GM12874 (cell line): ENCODE data around the gene S100A14.
A peak's percentile ranks its signal among the peaks of the same experiment; 100 is the strongest.

Source experiments
- TF ChIP-seq, protein P1 (sequence below): IDR thresholded peaks from 2 replicates; pipeline ENCODE4 v1.5.1; 2011; ENCODE audit warnings: low read depth, mild to moderate bottlenecking, control low read depth, low read length, moderate library complexity; ENCODE audit not compliant: insufficient read depth

S100A14 gene

GRCh38 chr1:153583976-153584375, 32.1 kb downstream of the S100A14 start:
- TF ChIP-seq, protein P1, sequence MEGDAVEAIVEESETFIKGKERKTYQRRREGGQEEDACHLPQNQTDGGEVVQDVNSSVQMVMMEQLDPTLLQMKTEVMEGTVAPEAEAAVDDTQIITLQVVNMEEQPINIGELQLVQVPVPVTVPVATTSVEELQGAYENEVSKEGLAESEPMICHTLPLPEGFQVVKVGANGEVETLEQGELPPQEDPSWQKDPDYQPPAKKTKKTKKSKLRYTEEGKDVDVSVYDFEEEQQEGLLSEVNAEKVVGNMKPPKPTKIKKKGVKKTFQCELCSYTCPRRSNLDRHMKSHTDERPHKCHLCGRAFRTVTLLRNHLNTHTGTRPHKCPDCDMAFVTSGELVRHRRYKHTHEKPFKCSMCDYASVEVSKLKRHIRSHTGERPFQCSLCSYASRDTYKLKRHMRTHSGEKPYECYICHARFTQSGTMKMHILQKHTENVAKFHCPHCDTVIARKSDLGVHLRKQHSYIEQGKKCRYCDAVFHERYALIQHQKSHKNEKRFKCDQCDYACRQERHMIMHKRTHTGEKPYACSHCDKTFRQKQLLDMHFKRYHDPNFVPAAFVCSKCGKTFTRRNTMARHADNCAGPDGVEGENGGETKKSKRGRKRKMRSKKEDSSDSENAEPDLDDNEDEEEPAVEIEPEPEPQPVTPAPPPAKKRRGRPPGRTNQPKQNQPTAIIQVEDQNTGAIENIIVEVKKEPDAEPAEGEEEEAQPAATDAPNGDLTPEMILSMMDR: no peak

- TF ChIP-seq, protein P1: no peak
Observed at GRCh38 chr1:153578936-153579335, 37.2 kb downstream of the S100A14 start.

DNA sequence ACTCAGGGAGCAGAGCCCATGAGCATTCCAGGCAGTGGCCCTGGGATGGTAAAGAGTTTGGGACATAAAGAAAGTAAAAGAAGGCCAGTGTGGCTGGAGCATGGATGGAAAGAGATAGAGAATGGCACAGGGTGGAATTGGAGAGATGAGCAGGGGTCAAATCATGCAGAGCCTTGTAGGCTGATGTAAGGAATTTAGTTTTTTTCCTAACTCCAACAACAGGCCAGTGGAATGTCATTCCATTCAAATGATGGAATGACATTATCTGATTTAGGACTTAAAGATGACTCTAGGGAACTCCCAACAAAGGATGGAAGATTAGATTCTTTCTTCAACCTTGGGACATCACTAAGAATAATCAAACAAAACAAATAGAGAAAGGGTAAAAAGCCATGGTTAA, 37.6 kb downstream of the S100A14 start:
- TF ChIP-seq, protein P1: no peak

- TF ChIP-seq, protein P1: no peak
Observed at GRCh38 chr1:153577624-153578051, 38.5 kb downstream of the S100A14 start.

GRCh38 chr1:153577138-153577537, 39.0 kb downstream of the S100A14 start:
- TF ChIP-seq, protein P1: no peak

- TF ChIP-seq, protein P1: no peak
Observed at GRCh38 chr1:153573351-153573750, 42.8 kb downstream of the S100A14 start.

GRCh38 chr1:153572569-153573015, 43.5 kb downstream of the S100A14 start:
- TF ChIP-seq, protein P1: peak; percentile 72

DNA sequence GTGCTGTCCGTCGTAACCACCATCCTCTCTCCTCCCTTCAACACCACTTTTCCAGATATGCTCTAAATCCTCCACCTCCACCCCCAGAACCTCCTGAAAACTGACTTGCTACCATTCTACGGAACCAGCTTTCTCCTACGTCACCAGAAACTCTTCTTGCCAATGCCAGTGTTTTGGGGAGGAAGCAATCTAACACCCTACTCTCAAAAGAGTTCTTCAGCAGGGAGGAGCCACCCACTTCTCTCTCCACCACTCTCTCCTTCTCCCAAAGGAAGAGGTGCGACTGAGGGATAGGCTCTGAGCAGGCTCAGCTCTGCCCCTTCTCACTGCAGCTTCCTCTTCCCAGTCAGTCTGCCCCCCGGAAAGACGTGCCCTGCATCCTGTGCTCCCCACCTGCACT, 44.4 kb downstream of the S100A14 start:
- TF ChIP-seq, protein P1: no peak
